ENCODE measurements around the gene PALM3.

The PALM3 gene

GRCh38 chr19:14073261-14073924 lies 11.5 kb upstream of the PALM3 start:
- Histone ChIP-seq H3K9me2 (replicated peaks; ENCODE audit: insufficient read depth, low read length) (no peaks in the 10 kb centered on the region), H3K27me3 (ENCODE audit: low read length) (no peaks in the 10 kb centered on the region), H3K27ac (ENCODE audit: low read depth, low read length) (peak overlapping the region; percentile 43), H4K20me1 (ENCODE audit: low read depth, low read length) (no peaks in the 10 kb centered on the region), H2AFZ (ENCODE audit: low read depth, low read length, severe bottlenecking) (peak overlapping the region; percentile 77), H3K9me3 (ENCODE audit: insufficient read depth, low read length) (no peaks in the 10 kb centered on the region), H3K36me3 (ENCODE audit: low read length) (no peaks in the 10 kb centered on the region), H3K9ac (ENCODE audit: low read length) (peak overlapping the region; percentile 58), H3K4me2 (ENCODE audit: low read depth, low read length, poor library complexity, severe bottlenecking) (peak overlapping the region; percentile 99), H3F3A (ENCODE audit: insufficient read depth) (no peaks in the 10 kb centered on the region; the same call in 1 of the 2 replicates), H3K4me3 (ENCODE audit: insufficient read depth, low read length, poor library complexity, severe bottlenecking) (peak overlapping the region; percentile 62), H3K79me2 (ENCODE audit: insufficient read depth, low read length) (no peaks in the 10 kb centered on the region)
- TF ChIP-seq EZH2phosphoT487 (conservative IDR thresholded peaks at IDR 0.05; ENCODE audit: low read length) (no peak), CTCF (IDR thresholded peaks at IDR 0.05; ENCODE audit: insufficient read depth, low read length, poor library complexity, severe bottlenecking) (peak; percentile 16)

DNA sequence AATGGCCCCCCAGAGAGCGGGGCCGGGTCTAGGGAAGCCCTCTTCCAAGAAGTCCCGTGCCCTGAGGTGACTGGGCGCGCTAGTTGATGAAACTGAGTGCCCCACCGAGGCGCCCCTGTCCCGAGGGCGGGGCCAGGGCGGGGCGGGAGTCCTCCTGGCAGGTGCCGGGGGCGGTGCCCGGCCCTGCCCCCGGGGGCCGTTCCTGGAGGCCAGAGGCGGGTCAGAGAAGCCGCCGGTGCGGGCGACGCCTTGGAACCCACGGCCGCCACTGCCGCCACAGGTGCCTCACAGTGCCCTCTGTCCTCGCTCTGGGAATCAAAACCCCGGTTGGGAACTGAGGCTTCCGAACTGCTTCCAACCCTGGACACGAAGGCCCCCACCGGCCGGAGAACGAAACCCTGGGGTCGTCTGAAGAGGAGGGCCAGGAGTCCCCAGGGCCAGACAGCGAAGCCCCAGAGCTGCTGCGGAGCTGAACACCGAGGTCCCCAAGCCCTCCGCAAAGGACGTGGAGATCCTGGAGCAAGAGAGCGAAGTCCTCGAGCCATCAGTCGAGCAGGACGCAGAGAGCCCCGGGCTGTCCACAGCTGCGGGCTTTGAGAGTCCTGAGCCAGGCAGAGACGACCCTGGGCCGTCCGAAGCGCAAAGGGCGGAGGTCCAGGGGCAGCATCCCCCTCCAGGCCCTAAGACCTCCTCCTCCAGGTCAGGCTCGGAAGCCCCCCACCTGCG lies 10.8 kb upstream of the PALM3 start, which contains the start of gene MISP3:
Gene MISP3 (plus strand): TSS at position 252 of the 726 bp plus-strand sequence. CDS start 524 bp downstream, outside the sequence.
- H3K4me3 ChIP-seq (ENCODE audit: insufficient read depth, low read length, poor library complexity, severe bottlenecking): peak within 1 kb of the TSS; percentile 62
- no peaks in the 10 kb centered on the region for H3K9me3 ChIP-seq (ENCODE audit: insufficient read depth, low read length)
- no peaks in the 10 kb centered on the region for H3K9me2 ChIP-seq (replicated peaks; ENCODE audit: insufficient read depth, low read length)
- H3K79me2 ChIP-seq (ENCODE audit: insufficient read depth, low read length): no peaks in the 10 kb centered on the region
- no peaks in the 10 kb centered on the region for H4K20me1 ChIP-seq (ENCODE audit: low read depth, low read length)
- H3K4me2 ChIP-seq (ENCODE audit: low read depth, low read length, poor library complexity, severe bottlenecking): peak within 1 kb of the TSS; percentile 99
- peak within 1 kb of the TSS; percentile 77 for H2AFZ ChIP-seq (ENCODE audit: low read depth, low read length, severe bottlenecking)
- peak within 1 kb of the TSS; percentile 43 for H3K27ac ChIP-seq (ENCODE audit: low read depth, low read length)
- H3K36me3 ChIP-seq (ENCODE audit: low read length): no peaks in the 10 kb centered on the region
- TF ChIP-seq CTCF (IDR thresholded peaks at IDR 0.05; ENCODE audit: insufficient read depth, low read length, poor library complexity, severe bottlenecking): no peak
- TF ChIP-seq EZH2phosphoT487 (conservative IDR thresholded peaks at IDR 0.05; ENCODE audit: low read length): no peak
- H3K27me3 ChIP-seq (ENCODE audit: low read length): no peaks in the 10 kb centered on the region
- H3F3A ChIP-seq (ENCODE audit: insufficient read depth): no peaks in the 10 kb centered on the region
- peak within 1 kb of the TSS; percentile 58 for H3K9ac ChIP-seq (ENCODE audit: low read length)

DNA sequence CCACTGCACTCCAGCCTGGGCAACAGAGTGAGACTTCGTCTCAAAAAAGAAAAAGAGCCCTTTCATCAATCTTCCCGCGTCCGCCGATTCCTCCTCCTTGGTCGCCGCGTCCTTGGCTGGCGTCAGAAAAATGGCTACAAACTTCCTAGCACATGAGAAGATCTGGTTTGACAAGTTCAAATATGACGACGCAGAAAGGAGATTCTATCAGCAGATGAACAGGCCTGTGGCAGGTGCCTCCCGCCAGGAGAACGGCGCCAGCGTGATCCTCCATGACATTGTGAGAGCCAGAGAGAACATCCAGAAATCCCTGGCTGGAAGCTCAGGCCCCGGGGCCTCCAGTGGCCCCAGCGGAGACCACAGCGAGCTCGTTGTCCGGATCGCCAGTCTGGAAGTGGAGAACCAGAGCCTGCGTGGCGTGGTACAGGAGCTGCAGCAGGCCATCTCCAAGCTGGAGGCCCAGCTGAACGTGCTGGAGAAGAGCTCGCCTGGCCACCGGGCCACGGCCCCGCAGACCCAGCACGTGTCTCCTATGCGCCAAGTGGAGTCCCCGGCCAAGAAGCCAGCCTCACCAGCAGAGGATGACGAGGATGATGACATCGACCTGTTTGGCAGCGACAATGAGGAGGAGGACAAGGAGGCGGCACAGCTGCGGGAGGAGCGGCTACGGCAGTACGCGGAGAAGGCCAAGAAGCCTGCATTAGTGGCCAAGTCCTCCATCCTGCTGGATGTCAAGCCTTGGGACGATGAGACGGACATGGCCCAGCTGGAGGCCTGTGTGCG lies 8.6 kb upstream of the PALM3 start:
- Histone ChIP-seq H4K20me1 (ENCODE audit: low read depth, low read length) (no peaks in the 10 kb centered on the region), H3K27ac (ENCODE audit: low read depth, low read length) (no peak overlapping the region), H3K4me2 (ENCODE audit: low read depth, low read length, poor library complexity, severe bottlenecking) (no peak overlapping the region), H3K79me2 (ENCODE audit: insufficient read depth, low read length) (no peaks in the 10 kb centered on the region), H3K9me2 (replicated peaks; ENCODE audit: insufficient read depth, low read length) (no peaks in the 10 kb centered on the region), H3K36me3 (ENCODE audit: low read length) (no peaks in the 10 kb centered on the region), H3K27me3 (ENCODE audit: low read length) (no peaks in the 10 kb centered on the region), H3K4me3 (ENCODE audit: insufficient read depth, low read length, poor library complexity, severe bottlenecking) (no peak overlapping the region), H3K9ac (ENCODE audit: low read length) (no peak overlapping the region), H3F3A (ENCODE audit: insufficient read depth) (no peaks in the 10 kb centered on the region), H3K9me3 (ENCODE audit: insufficient read depth, low read length) (no peaks in the 10 kb centered on the region), H2AFZ (ENCODE audit: low read depth, low read length, severe bottlenecking) (no peak overlapping the region)
- TF ChIP-seq CTCF (IDR thresholded peaks at IDR 0.05; ENCODE audit: insufficient read depth, low read length, poor library complexity, severe bottlenecking) (no peak), EZH2phosphoT487 (conservative IDR thresholded peaks at IDR 0.05; ENCODE audit: low read length) (no peak)
